Subcutaneous abdominal adipose tissue (tissue), 5 donors: Measurements from ENCODE around the gene COL5A2.

ENCODE experiments used
- H3K27ac ChIP-seq: one replicate; pipeline ENCODE4 v1.7.0; 2013; ENCODE audit warnings: low read depth, mild to moderate bottlenecking, inconsistent platforms, low read length, moderate library complexity
- H3K27me3 ChIP-seq, 5 donors: one replicate each; pipeline ENCODE4 v1.7.0; 2013; ENCODE audit warnings: low read length in 5 of 5, inconsistent platforms in 1 of 5; ENCODE audit not compliant: control insufficient read depth in 5 of 5, insufficient read depth in 4 of 5
- H3K36me3 ChIP-seq, 5 donors: one replicate each; pipeline ENCODE4 v1.7.0; 2013; ENCODE audit warnings: low read length in 5 of 5; ENCODE audit not compliant: control insufficient read depth in 5 of 5, insufficient read depth in 5 of 5
- H3K4me1 ChIP-seq, 5 donors: one replicate each; pipeline ENCODE4 v1.7.0; 2013; ENCODE audit warnings: low read length in 5 of 5, mild to moderate bottlenecking in 3 of 5, moderate library complexity in 1 of 5; ENCODE audit not compliant: control insufficient read depth in 5 of 5, insufficient read depth in 5 of 5
- H3K4me3 ChIP-seq, 5 donors: one replicate each; pipeline ENCODE4 v1.7.0; 2013; ENCODE audit warnings: low read length in 5 of 5, low read depth in 1 of 5
- H3K9ac ChIP-seq, 5 donors: one replicate each; pipeline ENCODE4 v1.7.0; 2013; ENCODE audit warnings: low read length in 5 of 5, mild to moderate bottlenecking in 4 of 5, moderate library complexity in 3 of 5
- H3K9me3 ChIP-seq, 5 donors: one replicate each; pipeline ENCODE4 v1.7.0; 2013; ENCODE audit warnings: low read length in 5 of 5; ENCODE audit not compliant: control insufficient read depth in 5 of 5
- donor health status: healthy.
- donor health status: healthy.
- donor health status: healthy.
- donor health status: healthy.
- donor health status: healthy.

The COL5A2 gene

GRCh38 chr2:189076120-189076519 is 103.4 kb downstream of the COL5A2 start:
- Histone ChIP-seq H3K27me3 (no peaks in the 10 kb centered on the region), H3K27ac (peak overlapping the region; percentile 6), H3K4me1 (no peaks in the 10 kb centered on the region), H3K9me3 (no peaks in the 10 kb centered on the region), H3K9ac (no peak overlapping the region), H3K4me3 (no peak overlapping the region), H3K36me3 (peaks cover 28 to 71% (median 51%) of the 10 kb centered on the region in 5 donors)

- Histone ChIP-seq H3K36me3 (peaks cover 28 to 66% (median 53%) of the 10 kb centered on the region in 5 donors), H3K27me3 (no peaks in the 10 kb centered on the region), H3K4me1 (no peaks in the 10 kb centered on the region), H3K27ac (no peak overlapping the region), H3K9ac (no peak overlapping the region), H3K4me3 (no peak overlapping the region), H3K9me3 (no peaks in the 10 kb centered on the region)
Measured at GRCh38 chr2:189074506-189074905, 105.1 kb downstream of the COL5A2 start.

GRCh38 chr2:189072036-189072435 is 107.5 kb downstream of the COL5A2 start:
- Histone ChIP-seq H3K27me3 (no peaks in the 10 kb centered on the region), H3K9me3 (no peaks in the 10 kb centered on the region), H3K4me3 (no peak overlapping the region), H3K4me1 (no peaks in the 10 kb centered on the region), H3K9ac (no peak overlapping the region), H3K27ac (no peak overlapping the region), H3K36me3 (peaks cover 29 to 66% (median 46%) of the 10 kb centered on the region in 5 donors)

GRCh38 chr2:189069855-189070619 is 109.5 kb downstream of the COL5A2 start:
- no peak overlapping the region for H3K27ac ChIP-seq

GRCh38 chr2:189066037-189066436 is 113.5 kb downstream of the COL5A2 start:
- no peaks in the 10 kb centered on the region for H3K27me3 ChIP-seq

More at GRCh38 chr2:189069855-189070619, 109.5 kb downstream of the COL5A2 start:
- no peaks in the 10 kb centered on the region for H3K27me3 ChIP-seq
- H3K4me1 ChIP-seq, result no peaks in the 10 kb centered on the region
- H3K9me3 ChIP-seq, result no peaks in the 10 kb centered on the region
- peaks cover 31 to 67% (median 52%) of the 10 kb centered on the region in 5 donors for H3K36me3 ChIP-seq
- no peak overlapping the region for H3K4me3 ChIP-seq
- H3K9ac ChIP-seq, result no peak overlapping the region

GRCh38 chr2:189060096-189060642 is 119.4 kb downstream of the COL5A2 start:
- Histone ChIP-seq H3K36me3 (peaks cover 30 to 63% (median 58%) of the 10 kb centered on the region in 5 donors), H3K27ac (no peak overlapping the region)

More at GRCh38 chr2:189066037-189066436, 113.5 kb downstream of the COL5A2 start:
- no peak overlapping the region for H3K9ac ChIP-seq
- peaks cover 42 to 76% (median 46%) of the 10 kb centered on the region in 5 donors for H3K36me3 ChIP-seq
- H3K9me3 ChIP-seq, result no peaks in the 10 kb centered on the region
- H3K27ac ChIP-seq, result no peak overlapping the region
- H3K4me1 ChIP-seq, result no peaks in the 10 kb centered on the region
- no peak overlapping the region for H3K4me3 ChIP-seq

GRCh38 chr2:189057316-189057715 is 122.2 kb downstream of the COL5A2 start:
- Histone ChIP-seq H3K9me3 (no peaks in the 10 kb centered on the region), H3K27me3 (no peaks in the 10 kb centered on the region), H3K4me3 (no peak overlapping the region), H3K36me3 (peaks cover 26 to 59% (median 54%) of the 10 kb centered on the region in 5 donors), H3K27ac (peak overlapping the region; percentile 4), H3K9ac (no peak overlapping the region), H3K4me1 (peaks cover 0 to 4% (median 0%) of the 10 kb centered on the region in 5 donors)

More at GRCh38 chr2:189060096-189060642, 119.4 kb downstream of the COL5A2 start:
- Histone ChIP-seq H3K27me3 (no peaks in the 10 kb centered on the region), H3K4me1 (peaks cover 0 to 4% (median 0%) of the 10 kb centered on the region in 5 donors), H3K9ac (no peak overlapping the region), H3K4me3 (no peak overlapping the region), H3K9me3 (no peaks in the 10 kb centered on the region)

GRCh38 chr2:189056200-189057106 is 123.1 kb downstream of the COL5A2 start:
- H3K4me3 ChIP-seq, result no peak overlapping the region
- H3K9ac ChIP-seq, result peak overlapping the region in 1 of 5 donors; percentile 6
- peak overlapping the region; percentile 4 for H3K27ac ChIP-seq
- H3K27me3 ChIP-seq, result no peaks in the 10 kb centered on the region
- H3K4me1 ChIP-seq, result peaks cover 0 to 4% (median 0%) of the 10 kb centered on the region in 5 donors
- H3K9me3 ChIP-seq, result no peaks in the 10 kb centered on the region
- peaks cover 31 to 64% (median 55%) of the 10 kb centered on the region in 5 donors for H3K36me3 ChIP-seq

GRCh38 chr2:189050165-189050712 is 129.3 kb downstream of the COL5A2 start:
- Histone ChIP-seq H3K27me3 (no peaks in the 10 kb centered on the region), H3K27ac (peak overlapping the region; percentile 34), H3K4me1 (peaks cover 0 to 7% (median 4%) of the 10 kb centered on the region in 5 donors), H3K9me3 (no peaks in the 10 kb centered on the region), H3K36me3 (peaks cover 34 to 62% (median 48%) of the 10 kb centered on the region in 5 donors), H3K9ac (no peak overlapping the region), H3K4me3 (no peak overlapping the region)
